K562 (cell line): ENCODE data around the gene NCAPD2. TPM values are rescaled to one million over a fixed set of nuclear protein-coding genes. Genes with fewer than 3 reads are reported as not detected.

Experiments used
- EP300 ChIP-seq: IDR thresholded peaks from 2 replicates; pipeline ENCODE4 v1.6.1; 2012; ENCODE audit warnings: low read length, improper control_type of control experiment
- ETV1 ChIP-seq: fragments of 450-650 bp; conservative IDR thresholded peaks from 2 replicates; pipeline ENCODE4 v1.6.1; 2016; ENCODE audit warnings: missing genetic modification characterization, control low read depth, low read depth, missing compliant biosample characterization
- GATAD2B ChIP-seq: fragments of 450-650 bp; IDR thresholded peaks from 2 replicates; pipeline ENCODE4 v1.6.1; 2017; ENCODE audit warnings: mild to moderate bottlenecking, borderline replicate concordance
- HDAC8 ChIP-seq: fragments of 450-650 bp; IDR thresholded peaks from 2 replicates; pipeline ENCODE4 v1.6.1; 2016; ENCODE audit warnings: mild to moderate bottlenecking, missing genetic modification characterization, moderate library complexity, missing compliant biosample characterization
- NR2C1 ChIP-seq, 2 experiments: fragments of 450-650 bp; IDR thresholded peaks; 2 replicates each; pipeline ENCODE4 v1.6.1; 2017; ENCODE audit warnings: mild to moderate bottlenecking in 2 of 2, antibody characterized with exemption in 1 of 2, inconsistent platforms in 1 of 2, missing compliant biosample characterization in 1 of 2, missing genetic modification characterization in 1 of 2
- SAFB ChIP-seq: fragments of 200-400 bp; formaldehyde crosslinking; IDR thresholded peaks from 2 replicates; pipeline ENCODE4 v1.6.1; 2017; ENCODE audit warnings: low read depth, low read length, borderline replicate concordance
- SETDB1 ChIP-seq: IDR thresholded peaks from one replicate; pipeline ENCODE4 v1.6.1; 2012; ENCODE audit warnings: low read length, control low read depth, inconsistent platforms
- SMAD4 ChIP-seq: fragments of 250-450 bp; sonication (Bioruptor Pico); conservative IDR thresholded peaks from 2 replicates; pipeline ENCODE4 v1.8.0; 2021; ENCODE audit warnings: inconsistent platforms, mild to moderate bottlenecking, moderate library complexity
- TGIF2 ChIP-seq: sonication (generic); formaldehyde crosslinking; IDR thresholded peaks from 2 replicates; pipeline ENCODE4 v1.8.1; 2022; ENCODE audit warnings: mild to moderate bottlenecking, missing genetic modification reagents, moderate library complexity
- USF1 ChIP-seq: sonication (generic); formaldehyde crosslinking; IDR thresholded peaks from 2 replicates; pipeline ENCODE4 v1.9.0; 2022; ENCODE audit warnings: mild to moderate bottlenecking, missing genetic modification reagents
- USF2 ChIP-seq: sonication (generic); formaldehyde crosslinking; IDR thresholded peaks from 2 replicates; pipeline ENCODE4 v1.5.0; 2020; ENCODE audit warnings: missing genetic modification reagents
- ZFP36 ChIP-seq: fragments of 150-350 bp; IDR thresholded peaks from 2 replicates; pipeline ENCODE4 v1.6.1; 2018; ENCODE audit warnings: low read length, low read depth; ENCODE audit not compliant: partially characterized antibody
- ZKSCAN8 ChIP-seq: fragments of 200-800 bp; sonication (Bioruptor generic); IDR thresholded peaks from 2 replicates; pipeline ENCODE4 v1.6.1; 2016; ENCODE audit warnings: missing genetic modification characterization, missing compliant biosample characterization
- ZNF3 ChIP-seq: fragments of 250-450 bp; sonication (Bioruptor Pico); IDR thresholded peaks from 2 replicates; pipeline ENCODE4 v1.5.0; 2021; ENCODE audit warnings: mild to moderate bottlenecking, moderate library complexity
- ZNF324 ChIP-seq: fragments of 250-450 bp; sonication (Bioruptor Pico); IDR thresholded peaks from 2 replicates; pipeline ENCODE4 v1.4.0; 2020; ENCODE audit warnings: mild to moderate bottlenecking
- ZNF384 ChIP-seq: IDR thresholded peaks from 2 replicates; pipeline ENCODE4 v1.6.1; 2012; ENCODE audit warnings: low read depth, low read length, improper control_type of control experiment
- ZNF76 ChIP-seq: fragments of 250-450 bp; sonication (Bioruptor Pico); IDR thresholded peaks from 2 replicates; pipeline ENCODE4 v1.4.0; 2020; ENCODE audit warnings: mild to moderate bottlenecking, moderate library complexity, borderline replicate concordance
- polyA plus RNA-seq, 8 experiments: library from polyadenylated mRNA; depleted of rRNA in 4 of 8; stranded (reverse) in 5 of 8; unstranded in 3 of 8; fragments of >200 nt; fragmentation: Nextera tagmentation in 2 of 8; fragmentation: Illumina TruSeq in 1 of 8; extraction: Ambion mirVana in 2 of 8; extraction: Trizol in 1 of 8; gene quantifications; 2 replicates each; pipeline versions ENCODE4 v1.2.1 to v1.2.3, GENCODE V29; 2011 to 2014; ENCODE audit warnings: inconsistent platforms in 1 of 8, missing spikeins in 1 of 8
- total RNA-seq, 7 experiments: library from RNA; depleted of rRNA in 6 of 7; stranded (reverse); fragments of >200 nt in 6 of 7; fragmentation: Illumina TruSeq in 2 of 7; extraction: Trizol in 2 of 7; gene quantifications; 2 replicates each; pipeline versions ENCODE4 v1.2.1 to v1.2.3, GENCODE V29; 2011 to 2021; ENCODE audit warnings: low replicate concordance in 1 of 7
- TF ChIP-seq, protein P1 (sequence below): fragments of 250-450 bp; sonication (Bioruptor Pico); IDR thresholded peaks from 2 replicates; pipeline ENCODE4 v1.5.1; 2021; ENCODE audit warnings: mild to moderate bottlenecking
- TF ChIP-seq, protein P2 (sequence below): fragments of 450-650 bp; IDR thresholded peaks from 2 replicates; pipeline ENCODE4 v1.6.1; 2017; ENCODE audit warnings: mild to moderate bottlenecking, moderate library complexity
- TF ChIP-seq, protein P3 (sequence below): fragments of 450-650 bp; IDR thresholded peaks from 2 replicates; pipeline ENCODE4 v1.6.1; 2016; ENCODE audit warnings: antibody characterized with exemption
- TF ChIP-seq, protein P4 (sequence below): fragments of 450-650 bp; formaldehyde crosslinking; IDR thresholded peaks from 2 replicates; pipeline ENCODE4 v1.4.0; 2022; ENCODE audit warnings: missing genetic modification characterization

The NCAPD2 gene
- total and polyA plus RNA-seq, 9 of the 15 experiments (the other 6 are each of a cell fraction or from before 2014, with no cell fraction given): 16.9 to 93.7 (median 68.3) TPM

GRCh38 chr12:6534945-6535696 is 41.2 kb downstream of the NCAPD2 start (continued):
- TF ChIP-seq TGIF2 (CRISPR knock-in tag) (no peak), USF1 (CRISPR knock-in tag) (peak; percentile 95), ZNF384 (no peak), NR2C1 (IDR thresholded peaks at IDR 0.05) (no peak), NR2C1 (tag; IDR thresholded peaks at IDR 0.05) (no peak), ZKSCAN8 (CRISPR knock-in tag) (no peak), HDAC8 (tag) (no peak), ZNF3 (CRISPR knock-in tag) (no peak), USF2 (CRISPR knock-in tag) (peak; percentile 94), GATAD2B (no peak), EP300 (no peak), ZFP36 (no peak), ZNF76 (CRISPR knock-in tag) (no peak), SAFB (no peak), SMAD4 (no peak), SETDB1 (no peak), ZNF324 (no peak), ETV1 (0 out of 2 replicates have a peak, but pooled peaks have one; percentile 10)
- TF ChIP-seq, protein P1, sequence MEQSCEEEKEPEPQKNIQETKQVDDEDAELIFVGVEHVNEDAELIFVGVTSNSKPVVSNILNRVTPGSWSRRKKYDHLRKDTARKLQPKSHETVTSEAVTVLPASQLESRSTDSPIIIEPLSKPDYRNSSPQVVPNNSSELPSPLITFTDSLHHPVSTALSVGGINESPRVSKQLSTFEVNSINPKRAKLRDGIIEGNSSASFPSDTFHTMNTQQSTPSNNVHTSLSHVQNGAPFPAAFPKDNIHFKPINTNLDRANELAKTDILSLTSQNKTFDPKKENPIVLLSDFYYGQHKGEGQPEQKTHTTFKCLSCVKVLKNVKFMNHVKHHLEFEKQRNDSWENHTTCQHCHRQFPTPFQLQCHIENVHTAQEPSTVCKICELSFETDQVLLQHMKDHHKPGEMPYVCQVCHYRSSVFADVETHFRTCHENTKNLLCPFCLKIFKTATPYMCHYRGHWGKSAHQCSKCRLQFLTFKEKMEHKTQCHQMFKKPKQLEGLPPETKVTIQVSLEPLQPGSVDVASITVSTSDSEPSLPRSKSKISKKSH (CRISPR knock-in tag): no peak
- TF ChIP-seq, protein P2, sequence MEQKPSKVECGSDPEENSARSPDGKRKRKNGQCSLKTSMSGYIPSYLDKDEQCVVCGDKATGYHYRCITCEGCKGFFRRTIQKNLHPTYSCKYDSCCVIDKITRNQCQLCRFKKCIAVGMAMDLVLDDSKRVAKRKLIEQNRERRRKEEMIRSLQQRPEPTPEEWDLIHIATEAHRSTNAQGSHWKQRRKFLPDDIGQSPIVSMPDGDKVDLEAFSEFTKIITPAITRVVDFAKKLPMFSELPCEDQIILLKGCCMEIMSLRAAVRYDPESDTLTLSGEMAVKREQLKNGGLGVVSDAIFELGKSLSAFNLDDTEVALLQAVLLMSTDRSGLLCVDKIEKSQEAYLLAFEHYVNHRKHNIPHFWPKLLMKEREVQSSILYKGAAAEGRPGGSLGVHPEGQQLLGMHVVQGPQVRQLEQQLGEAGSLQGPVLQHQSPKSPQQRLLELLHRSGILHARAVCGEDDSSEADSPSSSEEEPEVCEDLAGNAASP: no peak
- TF ChIP-seq, protein P3, sequence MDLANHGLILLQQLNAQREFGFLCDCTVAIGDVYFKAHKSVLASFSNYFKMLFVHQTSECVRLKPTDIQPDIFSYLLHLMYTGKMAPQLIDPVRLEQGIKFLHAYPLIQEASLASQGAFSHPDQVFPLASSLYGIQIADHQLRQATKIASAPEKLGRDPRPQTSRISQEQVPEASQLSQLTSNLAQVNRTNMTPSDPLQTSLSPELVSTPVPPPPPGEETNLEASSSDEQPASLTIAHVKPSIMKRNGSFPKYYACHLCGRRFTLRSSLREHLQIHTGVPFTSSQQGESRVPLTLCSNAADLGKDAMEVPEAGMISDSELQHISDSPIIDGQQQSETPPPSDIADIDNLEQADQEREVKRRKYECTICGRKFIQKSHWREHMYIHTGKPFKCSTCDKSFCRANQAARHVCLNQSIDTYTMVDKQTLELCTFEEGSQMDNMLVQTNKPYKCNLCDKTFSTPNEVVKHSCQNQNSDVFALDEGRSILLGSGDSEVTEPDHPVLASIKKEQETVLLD: no peak
- TF ChIP-seq, protein P4, sequence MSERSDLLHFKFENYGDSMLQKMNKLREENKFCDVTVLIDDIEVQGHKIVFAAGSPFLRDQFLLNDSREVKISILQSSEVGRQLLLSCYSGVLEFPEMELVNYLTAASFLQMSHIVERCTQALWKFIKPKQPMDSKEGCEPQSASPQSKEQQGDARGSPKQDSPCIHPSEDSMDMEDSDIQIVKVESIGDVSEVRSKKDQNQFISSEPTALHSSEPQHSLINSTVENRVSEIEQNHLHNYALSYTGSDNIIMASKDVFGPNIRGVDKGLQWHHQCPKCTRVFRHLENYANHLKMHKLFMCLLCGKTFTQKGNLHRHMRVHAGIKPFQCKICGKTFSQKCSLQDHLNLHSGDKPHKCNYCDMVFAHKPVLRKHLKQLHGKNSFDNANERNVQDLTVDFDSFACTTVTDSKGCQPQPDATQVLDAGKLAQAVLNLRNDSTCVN (CRISPR knock-in tag): no peak
